ENCODE measurements around the gene SBF2.

The SBF2 gene

DNA sequence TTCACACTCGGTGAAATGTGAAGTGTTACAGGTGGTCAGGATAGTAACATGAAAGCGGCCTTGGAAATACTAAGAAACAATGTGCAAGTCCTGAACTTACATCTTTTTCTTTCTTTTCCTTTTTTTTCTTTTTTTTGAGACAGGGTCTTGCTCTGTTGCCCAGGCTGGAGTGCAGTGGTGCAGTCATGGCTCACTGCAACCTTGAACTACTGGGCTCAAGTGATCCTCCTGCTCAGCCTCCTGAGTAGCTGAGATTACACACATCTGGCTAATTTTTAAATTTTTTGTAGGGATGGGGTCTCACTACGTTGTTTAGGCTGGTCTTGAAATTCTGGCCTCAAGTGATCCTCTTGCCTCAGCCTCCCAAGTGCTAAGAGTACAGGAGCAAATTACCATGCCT, 377.5 kb downstream of the SBF2 start:
- no peaks in the 10 kb centered on the region for H3K36me3 ChIP-seq (replicated peaks; ENCODE audit: insufficient read depth, low read length)
- H3K9me3 ChIP-seq (replicated peaks; ENCODE audit: insufficient read depth, low read length), result no peaks in the 10 kb centered on the region
- no peaks in the 10 kb centered on the region for H3K4me1 ChIP-seq (ENCODE audit: low read length)
- TF ChIP-seq EZH2phosphoT487 (IDR thresholded peaks at IDR 0.05; ENCODE audit: low read length) (no peak), EZH2 (optimal IDR thresholded peaks at IDR 0.05; ENCODE audit: low read depth, low read length) (no peak)
- TF ChIP-seq, protein P1, sequence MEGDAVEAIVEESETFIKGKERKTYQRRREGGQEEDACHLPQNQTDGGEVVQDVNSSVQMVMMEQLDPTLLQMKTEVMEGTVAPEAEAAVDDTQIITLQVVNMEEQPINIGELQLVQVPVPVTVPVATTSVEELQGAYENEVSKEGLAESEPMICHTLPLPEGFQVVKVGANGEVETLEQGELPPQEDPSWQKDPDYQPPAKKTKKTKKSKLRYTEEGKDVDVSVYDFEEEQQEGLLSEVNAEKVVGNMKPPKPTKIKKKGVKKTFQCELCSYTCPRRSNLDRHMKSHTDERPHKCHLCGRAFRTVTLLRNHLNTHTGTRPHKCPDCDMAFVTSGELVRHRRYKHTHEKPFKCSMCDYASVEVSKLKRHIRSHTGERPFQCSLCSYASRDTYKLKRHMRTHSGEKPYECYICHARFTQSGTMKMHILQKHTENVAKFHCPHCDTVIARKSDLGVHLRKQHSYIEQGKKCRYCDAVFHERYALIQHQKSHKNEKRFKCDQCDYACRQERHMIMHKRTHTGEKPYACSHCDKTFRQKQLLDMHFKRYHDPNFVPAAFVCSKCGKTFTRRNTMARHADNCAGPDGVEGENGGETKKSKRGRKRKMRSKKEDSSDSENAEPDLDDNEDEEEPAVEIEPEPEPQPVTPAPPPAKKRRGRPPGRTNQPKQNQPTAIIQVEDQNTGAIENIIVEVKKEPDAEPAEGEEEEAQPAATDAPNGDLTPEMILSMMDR (IDR thresholded peaks at IDR 0.05; ENCODE audit: low read length), result no peak
- no peak overlapping the region for H3K4me3 ChIP-seq (ENCODE audit: low read length)
- no peaks in the 10 kb centered on the region for H3K27me3 ChIP-seq (replicated peaks; ENCODE audit: insufficient read depth, low read length)
- H3K79me2 ChIP-seq (ENCODE audit: low read length), result no peaks in the 10 kb centered on the region
- H4K20me1 ChIP-seq (ENCODE audit: insufficient read depth, low read length), result no peaks in the 10 kb centered on the region
- H3K9ac ChIP-seq (ENCODE audit: low read length), result no peak overlapping the region
- H3F3A ChIP-seq (ENCODE audit: insufficient read depth, low read length), result no peaks in the 10 kb centered on the region
- no peak overlapping the region for H3K4me2 ChIP-seq (ENCODE audit: low read depth, low read length)
- no peak for DNase-seq
- H3K27ac ChIP-seq (ENCODE audit: low read length), result no peak overlapping the region
- H3K9me2 ChIP-seq (replicated peaks; ENCODE audit: insufficient read depth, low read length), result no peaks in the 10 kb centered on the region
- H2AFZ ChIP-seq (ENCODE audit: low read length), result no peak overlapping the region

DNA sequence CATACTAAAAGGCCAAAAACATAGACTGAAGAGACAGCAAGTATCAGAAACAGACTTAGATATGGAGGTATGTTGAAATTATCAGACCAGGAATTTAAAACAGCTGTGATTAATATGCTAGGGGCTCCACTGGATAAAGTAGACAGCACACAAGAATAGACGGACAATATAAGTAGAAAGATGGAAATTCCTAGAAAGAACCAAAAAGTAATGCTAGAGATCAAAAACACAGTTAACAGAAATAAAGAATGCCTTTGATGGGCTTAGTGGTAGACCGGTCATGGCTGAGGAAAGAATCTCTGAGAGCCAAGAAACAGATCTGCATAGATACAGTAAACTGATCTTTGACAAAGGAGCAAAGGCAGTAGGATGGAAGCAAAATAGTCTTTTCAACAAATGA, 380.0 kb downstream of the SBF2 start:
- DNase-seq, result no peak
- Histone ChIP-seq H3F3A (ENCODE audit: insufficient read depth, low read length) (no peaks in the 10 kb centered on the region), H4K20me1 (ENCODE audit: insufficient read depth, low read length) (no peaks in the 10 kb centered on the region), H3K36me3 (replicated peaks; ENCODE audit: insufficient read depth, low read length) (no peaks in the 10 kb centered on the region), H3K9ac (ENCODE audit: low read length) (no peak overlapping the region), H3K9me3 (replicated peaks; ENCODE audit: insufficient read depth, low read length) (no peaks in the 10 kb centered on the region), H3K4me2 (ENCODE audit: low read depth, low read length) (no peak overlapping the region), H3K27ac (ENCODE audit: low read length) (no peak overlapping the region), H2AFZ (ENCODE audit: low read length) (no peak overlapping the region), H3K4me1 (ENCODE audit: low read length) (no peaks in the 10 kb centered on the region), H3K4me3 (ENCODE audit: low read length) (no peak overlapping the region), H3K27me3 (replicated peaks; ENCODE audit: insufficient read depth, low read length) (no peaks in the 10 kb centered on the region), H3K9me2 (replicated peaks; ENCODE audit: insufficient read depth, low read length) (no peaks in the 10 kb centered on the region), H3K79me2 (ENCODE audit: low read length) (no peaks in the 10 kb centered on the region)
- TF ChIP-seq EZH2 (optimal IDR thresholded peaks at IDR 0.05; ENCODE audit: low read depth, low read length) (no peak), EZH2phosphoT487 (IDR thresholded peaks at IDR 0.05; ENCODE audit: low read length) (no peak)
- TF ChIP-seq, protein P1 (IDR thresholded peaks at IDR 0.05; ENCODE audit: low read length), result no peak

DNA sequence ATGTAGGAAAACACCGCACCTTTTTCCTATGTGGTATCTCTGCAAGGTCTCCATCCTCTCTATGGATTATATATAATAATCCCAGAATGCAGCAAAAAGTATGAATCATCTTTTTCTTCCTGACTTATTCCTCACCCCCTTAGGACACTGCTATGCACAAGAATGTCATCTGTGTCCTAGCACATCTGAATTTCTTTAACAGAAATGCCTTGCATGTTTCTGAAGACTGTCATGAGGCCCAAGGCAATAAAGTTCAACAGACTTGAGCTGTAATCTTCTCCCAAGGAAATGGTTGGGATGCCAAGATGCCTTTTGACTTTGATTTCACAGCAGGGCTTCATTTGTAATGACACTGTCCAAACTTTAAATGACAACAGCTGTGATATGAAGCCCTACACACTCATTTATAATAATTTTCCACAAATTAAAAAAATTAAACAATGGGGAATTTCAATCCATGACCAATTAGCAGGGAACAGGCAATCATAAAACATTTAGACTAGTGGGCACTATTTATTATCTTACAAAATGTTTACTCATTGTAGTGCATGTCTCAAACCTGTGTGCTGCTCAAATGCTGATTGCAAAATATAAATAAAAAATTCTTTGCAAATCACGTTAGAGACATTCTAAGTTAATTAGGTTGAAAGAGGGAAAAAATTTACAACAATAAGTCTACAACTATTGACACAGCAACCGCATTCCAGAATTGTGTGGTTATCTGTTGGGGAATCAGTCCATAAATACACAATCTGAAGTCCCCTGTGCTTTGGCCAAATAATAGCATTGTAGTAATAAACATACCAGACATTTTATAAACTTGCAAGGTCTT, 387.8 kb downstream of the SBF2 start:
- Histone ChIP-seq H3K36me3 (replicated peaks; ENCODE audit: insufficient read depth, low read length) (no peaks in the 10 kb centered on the region), H3K4me1 (ENCODE audit: low read length) (no peaks in the 10 kb centered on the region), H3K79me2 (ENCODE audit: low read length) (no peaks in the 10 kb centered on the region), H3K27ac (ENCODE audit: low read length) (no peak overlapping the region), H4K20me1 (ENCODE audit: insufficient read depth, low read length) (no peaks in the 10 kb centered on the region), H3K4me3 (ENCODE audit: low read length) (no peak overlapping the region), H2AFZ (ENCODE audit: low read length) (no peak overlapping the region), H3K27me3 (replicated peaks; ENCODE audit: insufficient read depth, low read length) (no peaks in the 10 kb centered on the region), H3K9me3 (replicated peaks; ENCODE audit: insufficient read depth, low read length) (no peaks in the 10 kb centered on the region), H3F3A (ENCODE audit: insufficient read depth, low read length) (no peaks in the 10 kb centered on the region), H3K4me2 (ENCODE audit: low read depth, low read length) (no peak overlapping the region), H3K9me2 (replicated peaks; ENCODE audit: insufficient read depth, low read length) (no peaks in the 10 kb centered on the region), H3K9ac (ENCODE audit: low read length) (no peak overlapping the region)
- no peak for DNase-seq
- TF ChIP-seq, protein P1 (IDR thresholded peaks at IDR 0.05; ENCODE audit: low read length), result no peak
- TF ChIP-seq EZH2 (optimal IDR thresholded peaks at IDR 0.05; ENCODE audit: low read depth, low read length), result no peak
- no peak for TF ChIP-seq EZH2phosphoT487 (IDR thresholded peaks at IDR 0.05; ENCODE audit: low read length)
